Measurements from ENCODE around the gene FDPS.
"Not testable (repeated sequence)": the region's sequence is repeated elsewhere in the genome, so short reads cannot be mapped to it uniquely, and the experiment has no call there.

FDPS gene

DNA sequence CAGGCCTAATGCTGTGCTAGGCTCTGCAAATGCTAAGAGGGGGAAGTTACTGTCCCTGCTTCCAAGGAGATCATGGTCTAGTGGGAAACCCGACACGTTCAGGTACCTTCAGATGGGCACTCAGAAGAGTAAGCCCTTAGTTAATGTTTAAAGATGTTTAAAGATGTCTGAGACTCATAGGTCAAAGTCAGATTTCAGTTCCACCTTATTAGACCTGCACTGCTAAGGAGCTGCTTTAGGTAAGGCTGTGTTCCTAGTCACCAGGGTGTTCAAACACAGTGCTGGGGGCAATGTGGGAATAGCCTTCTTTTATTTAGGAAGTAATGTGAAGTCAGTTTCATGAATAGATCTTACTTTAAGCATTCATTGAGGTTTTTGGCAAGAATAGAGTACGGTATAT, 8.3 kb downstream of the FDPS start:
- DNase-seq (ENCODE audit: insufficient read length, low spot score) (no peak), FAIRE-seq (no peak)

DNA sequence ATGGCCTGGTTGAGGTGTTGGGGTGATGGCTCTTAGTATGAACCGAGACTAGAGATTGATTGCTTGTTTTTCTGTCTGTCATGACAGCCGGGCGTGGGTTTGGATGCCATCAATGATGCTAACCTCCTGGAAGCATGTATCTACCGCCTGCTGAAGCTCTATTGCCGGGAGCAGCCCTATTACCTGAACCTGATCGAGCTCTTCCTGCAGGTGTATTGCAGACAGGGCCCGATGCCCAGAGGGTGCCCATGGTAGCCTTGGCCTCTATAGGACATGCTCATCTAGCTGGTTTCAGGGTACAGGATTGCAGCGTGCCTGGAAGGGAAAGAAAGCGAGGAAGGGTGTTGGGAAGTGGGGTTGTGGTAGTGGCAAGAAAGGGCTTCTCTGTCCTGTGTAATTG, 9.4 kb downstream of the FDPS start:
- DNase-seq (ENCODE audit: insufficient read length, low spot score) (no peak), FAIRE-seq (no peak)

DNA sequence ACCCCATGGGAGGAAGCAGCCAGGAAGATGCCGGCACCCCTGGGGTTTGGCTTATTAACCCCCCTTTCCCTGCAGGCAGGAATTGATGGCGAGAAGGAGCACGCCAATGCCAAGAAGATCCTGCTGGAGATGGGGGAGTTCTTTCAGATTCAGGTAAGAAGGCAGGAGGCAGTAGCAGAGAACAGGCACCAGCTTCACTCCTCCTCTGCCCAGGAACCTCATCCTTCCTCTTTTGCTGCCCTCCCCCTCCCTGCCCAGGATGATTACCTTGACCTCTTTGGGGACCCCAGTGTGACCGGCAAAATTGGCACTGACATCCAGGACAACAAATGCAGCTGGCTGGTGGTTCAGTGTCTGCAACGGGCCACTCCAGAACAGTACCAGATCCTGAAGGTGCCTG, 10.9 kb downstream of the FDPS start:
- FAIRE-seq (no peak), DNase-seq (ENCODE audit: insufficient read length, low spot score) (no peak)

DNA sequence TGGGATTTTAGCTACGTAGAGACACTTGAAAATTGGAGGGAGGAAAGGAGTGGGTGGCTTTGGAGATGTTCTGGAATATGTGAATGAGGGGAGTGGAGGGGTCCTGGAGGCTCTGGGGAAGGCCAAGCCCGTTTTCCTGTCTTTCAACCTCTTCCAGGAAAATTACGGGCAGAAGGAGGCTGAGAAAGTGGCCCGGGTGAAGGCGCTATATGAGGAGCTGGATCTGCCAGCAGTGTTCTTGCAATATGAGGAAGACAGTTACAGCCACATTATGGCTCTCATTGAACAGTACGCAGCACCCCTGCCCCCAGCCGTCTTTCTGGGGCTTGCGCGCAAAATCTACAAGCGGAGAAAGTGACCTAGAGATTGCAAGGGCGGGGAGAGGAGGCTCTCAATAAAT, 11.6 kb downstream of the FDPS start:
- no peak for FAIRE-seq

DNA sequence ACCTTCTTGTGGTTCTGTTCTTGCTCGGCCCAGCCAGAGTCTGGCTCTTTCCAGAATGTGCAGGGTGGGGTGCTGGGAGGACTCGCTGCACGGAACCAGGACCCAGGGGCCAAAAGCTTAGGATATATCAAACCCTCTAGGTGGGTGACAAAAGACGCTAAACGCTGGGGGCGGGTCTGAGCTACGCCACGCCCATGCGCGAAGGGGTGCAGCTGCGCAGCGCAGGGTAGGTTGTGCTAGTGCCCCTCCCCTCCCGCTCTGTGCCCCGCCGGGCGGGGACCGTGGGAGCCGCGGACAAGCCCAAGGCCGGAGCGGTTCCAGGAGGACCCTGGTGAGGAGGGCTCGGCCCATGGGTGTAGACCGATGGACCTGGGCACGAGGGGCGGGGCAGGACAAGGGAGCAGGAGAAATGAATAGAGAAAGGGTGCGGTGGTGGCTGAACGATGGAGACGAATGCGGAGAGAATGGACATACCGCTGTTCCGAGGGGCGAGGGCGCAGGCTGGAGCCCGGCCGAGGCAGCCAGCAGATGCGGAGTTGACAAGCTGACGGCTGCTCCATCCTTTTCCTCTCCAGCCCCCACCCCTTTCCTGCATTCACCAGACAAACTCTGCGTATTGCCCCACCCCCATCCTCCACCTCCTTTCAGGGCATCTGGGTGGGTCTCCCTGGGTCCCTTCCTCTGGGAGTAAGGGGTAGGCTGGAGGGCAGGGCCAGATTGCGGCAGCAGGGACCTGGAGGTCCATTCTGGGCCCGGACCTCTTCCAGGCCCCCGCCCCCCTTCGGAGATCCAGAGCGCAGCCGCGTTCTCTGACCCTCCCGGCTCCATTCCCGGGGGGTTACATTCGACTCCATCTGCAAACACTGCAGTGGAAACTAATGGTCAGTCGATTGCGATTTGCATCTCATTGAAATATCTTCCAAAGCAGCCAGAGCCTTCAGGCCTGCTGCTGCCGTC, 12.3 kb downstream of the FDPS start, which contains the start of gene RUSC1:
RUSC1 (plus strand) TSS at position 234 of the 957 bp plus-strand sequence. CDS start 880 bp downstream, outside the sequence.
- DNase-seq (ENCODE audit: insufficient read length, low spot score), result peak; percentile 52

More for the DNA sequence above, 11.6 kb downstream of the FDPS start:
- no peak for DNase-seq (ENCODE audit: insufficient read length, low spot score)

DNA sequence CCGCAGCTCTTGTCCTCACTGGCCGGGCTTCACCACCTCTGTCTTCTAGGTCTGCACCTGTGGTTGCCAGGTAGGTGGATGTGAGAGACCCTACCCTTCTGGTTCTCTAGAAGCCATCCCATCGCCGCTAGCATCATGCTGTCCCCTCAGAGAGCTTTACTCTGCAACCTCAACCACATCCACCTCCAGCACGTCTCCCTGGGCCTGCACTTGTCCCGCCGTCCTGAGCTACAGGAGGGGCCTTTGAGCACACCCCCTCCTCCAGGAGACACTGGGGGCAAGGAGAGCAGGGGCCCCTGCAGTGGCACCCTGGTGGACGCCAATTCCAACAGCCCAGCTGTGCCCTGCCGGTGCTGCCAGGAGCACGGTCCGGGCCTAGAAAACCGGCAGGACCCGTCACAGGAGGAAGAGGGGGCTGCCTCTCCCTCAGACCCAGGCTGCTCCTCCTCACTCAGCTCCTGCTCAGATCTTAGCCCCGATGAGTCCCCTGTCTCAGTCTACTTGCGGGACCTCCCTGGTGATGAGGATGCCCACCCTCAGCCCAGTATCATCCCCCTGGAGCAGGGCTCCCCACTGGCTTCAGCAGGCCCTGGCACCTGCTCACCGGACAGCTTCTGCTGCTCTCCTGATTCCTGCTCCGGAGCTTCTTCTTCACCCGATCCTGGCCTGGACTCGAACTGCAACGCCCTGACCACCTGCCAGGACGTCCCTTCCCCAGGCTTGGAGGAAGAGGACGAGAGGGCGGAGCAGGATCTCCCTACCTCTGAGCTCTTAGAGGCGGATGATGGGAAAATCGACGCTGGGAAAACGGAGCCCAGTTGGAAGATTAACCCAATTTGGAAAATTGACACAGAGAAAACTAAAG, 13.2 kb downstream of the FDPS start:
- FAIRE-seq (no peak), DNase-seq (ENCODE audit: insufficient read length, low spot score) (no peak)

More for the DNA sequence above, 12.3 kb downstream of the FDPS start, which contains the start of gene RUSC1:
- FAIRE-seq, result peak; percentile 4

DNA sequence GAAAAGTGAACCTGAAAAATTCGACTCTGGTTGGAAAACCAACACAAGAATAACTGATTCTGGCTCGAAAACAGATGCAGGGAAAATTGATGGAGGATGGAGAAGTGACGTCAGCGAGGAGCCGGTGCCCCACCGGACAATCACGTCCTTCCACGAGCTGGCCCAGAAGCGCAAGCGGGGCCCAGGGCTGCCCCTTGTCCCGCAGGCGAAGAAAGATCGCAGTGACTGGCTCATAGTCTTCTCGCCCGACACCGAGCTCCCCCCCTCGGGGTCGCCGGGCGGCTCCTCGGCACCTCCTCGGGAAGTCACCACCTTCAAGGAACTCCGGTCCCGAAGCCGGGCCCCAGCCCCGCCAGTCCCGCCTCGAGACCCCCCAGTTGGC, 13.9 kb downstream of the FDPS start:
- FAIRE-seq, result no peak
- no peak for DNase-seq (ENCODE audit: insufficient read length, low spot score)

DNA sequence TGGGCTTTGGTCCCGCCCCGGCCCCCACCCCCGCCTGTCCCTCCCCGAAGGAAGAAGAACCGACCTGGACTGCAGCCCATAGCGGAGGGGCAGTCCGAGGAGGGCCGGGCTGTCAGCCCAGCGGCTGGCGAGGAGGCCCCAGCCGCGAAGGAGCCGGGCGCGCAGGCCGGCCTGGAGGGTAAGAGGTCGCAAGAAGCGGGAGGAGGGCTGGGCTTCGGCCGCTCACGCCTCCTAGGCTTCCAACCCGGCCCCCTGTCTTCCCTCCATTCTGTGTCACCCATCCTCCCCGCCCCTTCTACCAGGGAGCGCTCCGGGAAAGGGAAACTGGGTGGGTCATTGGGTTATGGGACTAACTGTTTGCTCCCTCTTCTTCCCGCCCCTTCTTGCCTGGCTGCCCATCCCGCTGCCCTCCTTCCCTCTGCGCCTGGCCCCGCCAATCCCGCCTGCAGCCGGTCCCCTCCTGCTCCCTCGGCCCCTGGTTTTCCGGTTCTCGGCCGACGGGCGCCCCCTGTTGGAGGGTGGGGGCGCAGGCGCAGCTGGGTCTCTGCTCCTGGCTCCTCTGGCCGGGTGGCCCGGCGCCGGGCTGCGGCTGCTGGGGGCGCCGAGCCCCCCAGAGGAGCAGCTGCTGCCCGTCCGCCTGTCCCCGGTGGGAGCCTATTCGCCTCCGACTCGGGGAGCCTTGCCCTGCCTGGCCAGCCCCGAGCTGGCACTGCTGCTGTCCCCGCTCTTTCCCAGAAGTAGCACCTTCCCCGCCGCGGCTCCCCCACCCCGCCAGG, 14.5 kb downstream of the FDPS start:
- peak; percentile 51 for FAIRE-seq
- DNase-seq (ENCODE audit: insufficient read length, low spot score), result peak; percentile 66

DNA sequence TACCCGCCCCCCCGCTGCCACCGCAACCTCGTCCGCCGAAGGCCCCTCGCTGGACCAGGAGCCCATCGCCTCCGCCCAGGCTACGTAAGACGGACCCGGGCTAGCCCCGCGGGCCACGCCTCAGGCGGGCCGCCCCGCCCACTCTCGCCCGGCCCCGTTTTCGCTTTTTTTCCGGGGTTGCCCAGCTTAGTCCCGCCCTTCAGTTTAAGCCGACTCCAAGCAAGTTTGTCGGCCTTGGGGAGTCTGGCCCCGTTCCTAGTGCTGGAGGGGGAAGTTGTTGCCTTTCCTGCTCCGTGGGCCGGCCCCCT, 15.0 kb downstream of the FDPS start:
- peak; percentile 64 for DNase-seq (ENCODE audit: insufficient read length, low spot score)
- FAIRE-seq, result no peak

DNA sequence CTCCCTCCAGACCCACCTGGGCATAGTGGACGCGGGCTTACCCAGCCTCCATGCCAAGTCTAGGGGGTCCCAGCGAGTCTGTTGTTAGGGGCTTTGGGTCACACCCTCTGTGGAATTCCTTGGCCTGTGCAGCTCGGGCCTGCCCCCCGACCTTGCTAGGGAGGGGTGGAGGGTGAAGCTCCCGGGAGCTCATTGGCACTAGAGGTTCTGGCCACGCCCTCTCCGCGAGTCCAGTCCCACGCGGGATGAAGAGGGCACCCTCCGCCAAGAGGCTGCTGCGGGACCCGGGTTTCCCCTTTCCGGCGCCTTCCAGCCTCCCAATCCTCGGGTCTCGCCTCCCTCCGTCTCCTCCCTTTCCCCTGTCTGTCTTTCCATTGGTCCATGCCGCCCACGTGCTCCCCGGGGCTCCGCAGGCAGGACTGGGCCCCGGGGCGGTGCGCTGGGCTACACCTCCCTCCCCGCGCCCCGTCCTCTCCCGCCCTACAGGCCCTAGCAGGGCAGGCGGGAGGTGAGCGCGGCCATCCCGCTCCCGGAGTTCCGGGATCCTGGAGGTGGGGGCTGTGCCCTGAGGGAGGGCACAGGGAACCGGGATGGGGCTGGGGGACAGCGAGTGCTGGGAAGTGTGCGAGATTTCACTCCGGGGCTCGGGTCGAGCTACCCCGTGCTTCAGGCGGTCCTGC, 15.5 kb downstream of the FDPS start:
- FAIRE-seq, result peak; percentile 95

DNA sequence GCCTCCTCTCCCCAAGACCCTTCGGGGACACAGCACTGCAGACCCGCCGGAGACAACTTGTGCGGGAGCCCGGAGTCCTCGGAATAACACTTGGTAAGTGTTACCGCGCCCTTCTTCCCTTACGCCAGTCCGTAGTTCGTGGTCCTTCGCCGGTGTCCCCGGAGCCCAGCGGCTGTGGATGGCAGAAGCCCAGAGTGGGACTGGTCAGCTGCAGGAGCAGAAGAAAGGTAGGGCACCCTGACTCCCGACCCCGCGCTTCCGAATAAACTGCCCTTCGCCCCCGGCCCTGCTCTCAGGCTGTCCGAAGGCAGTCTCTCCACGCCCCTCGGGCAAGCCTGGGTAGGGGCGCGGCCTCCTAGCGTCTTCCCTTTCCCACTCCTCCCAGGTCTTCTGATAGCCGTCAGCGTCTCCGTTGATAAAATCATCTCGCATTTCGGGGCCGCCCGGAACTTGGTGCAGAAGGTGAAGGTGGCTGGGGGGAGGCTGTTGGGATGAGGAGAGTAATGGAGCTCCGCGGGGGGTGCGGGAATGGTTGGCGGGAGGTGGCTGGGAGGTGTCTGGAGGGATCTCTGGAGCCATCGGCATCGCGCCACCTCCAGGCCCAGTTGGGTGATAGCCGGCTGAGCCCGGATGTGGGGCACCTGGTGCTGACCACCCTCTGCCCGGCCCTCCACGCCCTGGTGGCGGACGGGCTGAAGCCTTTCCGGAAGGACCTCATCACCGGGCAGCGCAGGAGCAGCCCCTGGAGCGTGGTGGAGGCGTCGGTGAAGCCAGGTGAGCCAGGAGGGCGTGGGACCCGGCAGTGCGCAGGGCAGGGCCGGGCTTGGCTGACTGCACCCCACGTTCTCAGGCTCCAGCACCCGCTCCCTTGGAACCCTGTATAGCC, 16.3 kb downstream of the FDPS start:
- FAIRE-seq, result no peak

More for the DNA sequence above, 15.5 kb downstream of the FDPS start:
- DNase-seq (ENCODE audit: insufficient read length, low spot score), result peak; percentile 87

DNA sequence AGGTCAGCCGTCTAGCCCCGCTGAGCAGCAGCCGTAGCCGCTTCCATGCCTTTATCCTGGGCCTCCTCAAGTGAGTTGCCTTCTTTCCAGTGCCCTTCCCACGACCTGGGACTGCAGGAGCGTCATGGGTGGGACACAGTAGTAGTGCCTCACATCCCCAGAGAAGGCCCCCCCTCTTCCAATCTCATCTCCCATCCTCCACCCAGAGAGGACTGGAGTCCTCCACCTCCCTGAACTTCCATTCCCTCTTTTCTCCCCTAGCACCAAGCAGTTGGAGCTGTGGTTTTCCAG, 16.9 kb downstream of the FDPS start:
- no peak for FAIRE-seq
- DNase-seq (ENCODE audit: insufficient read length, low spot score), result no peak

More for the DNA sequence above, 16.3 kb downstream of the FDPS start:
- DNase-seq (ENCODE audit: insufficient read length, low spot score), result peak; percentile 23

DNA sequence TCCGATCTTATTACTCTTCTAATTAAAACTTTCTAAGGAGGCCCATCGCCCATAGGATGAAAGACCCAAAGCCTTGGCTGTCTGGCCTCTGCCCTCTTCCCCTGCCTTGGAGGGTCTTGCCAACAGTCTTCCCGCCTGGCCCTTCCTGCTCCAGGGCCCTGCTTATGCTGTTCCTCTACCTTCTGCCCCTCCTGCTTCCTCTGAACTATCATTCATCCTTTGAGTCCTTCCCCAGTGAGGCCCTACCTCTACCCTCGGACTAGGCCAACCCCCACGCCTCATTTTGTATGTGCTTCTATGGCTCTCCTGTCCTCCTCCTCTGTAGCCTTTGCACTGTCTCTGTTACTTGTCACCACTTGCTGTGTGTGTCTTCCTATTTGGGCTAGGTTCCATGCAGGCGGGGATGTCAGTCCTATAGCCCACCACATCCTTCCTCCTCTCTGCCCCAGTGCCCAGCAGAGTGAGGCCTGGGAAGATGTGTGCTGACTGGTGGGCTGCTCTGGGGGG, 17.4 kb downstream of the FDPS start:
- DNase-seq (ENCODE audit: insufficient read length, low spot score) (no peak), FAIRE-seq (peak; percentile 56)

DNA sequence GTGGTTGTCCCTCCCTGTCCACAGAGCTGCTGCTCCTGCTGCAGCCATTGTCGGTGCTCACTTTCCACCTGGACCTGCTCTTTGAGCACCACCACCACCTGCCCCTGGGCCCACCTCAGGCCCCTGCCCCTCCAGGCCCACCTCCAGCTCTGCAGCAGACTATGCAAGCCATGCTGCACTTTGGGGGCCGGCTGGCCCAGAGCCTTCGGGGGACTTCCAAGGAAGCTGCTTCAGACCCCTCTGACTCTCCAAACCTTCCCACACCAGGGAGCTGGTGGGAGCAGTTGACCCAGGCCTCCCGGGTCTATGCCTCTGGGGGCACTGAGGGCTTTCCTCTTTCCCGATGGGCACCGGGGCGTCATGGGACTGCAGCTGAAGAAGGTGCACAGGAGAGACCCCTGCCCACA, 18.0 kb downstream of the FDPS start:
- DNase-seq (ENCODE audit: insufficient read length, low spot score), result no peak
- FAIRE-seq, result no peak

DNA sequence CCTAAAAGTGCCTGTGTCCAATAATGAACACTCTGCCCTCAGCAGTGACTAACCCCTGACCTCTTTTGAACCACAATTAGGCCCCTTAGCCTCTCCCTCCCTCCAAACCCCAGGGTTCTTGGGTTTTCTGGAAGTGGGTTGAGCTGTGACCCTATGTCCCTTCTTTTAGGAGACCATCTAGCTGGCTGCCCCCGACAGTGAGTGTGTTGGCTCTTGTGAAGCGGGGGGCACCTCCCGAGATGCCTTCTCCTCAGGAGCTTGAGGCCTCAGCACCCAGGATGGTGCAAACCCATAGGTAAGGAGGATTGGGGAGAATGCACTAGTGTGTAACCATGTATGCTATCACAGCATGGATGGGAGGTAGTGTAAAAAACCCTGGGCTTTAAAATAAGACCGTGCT, 19.3 kb downstream of the FDPS start:
- no peak for FAIRE-seq
- no peak for DNase-seq (ENCODE audit: insufficient read length, low spot score)

DNA sequence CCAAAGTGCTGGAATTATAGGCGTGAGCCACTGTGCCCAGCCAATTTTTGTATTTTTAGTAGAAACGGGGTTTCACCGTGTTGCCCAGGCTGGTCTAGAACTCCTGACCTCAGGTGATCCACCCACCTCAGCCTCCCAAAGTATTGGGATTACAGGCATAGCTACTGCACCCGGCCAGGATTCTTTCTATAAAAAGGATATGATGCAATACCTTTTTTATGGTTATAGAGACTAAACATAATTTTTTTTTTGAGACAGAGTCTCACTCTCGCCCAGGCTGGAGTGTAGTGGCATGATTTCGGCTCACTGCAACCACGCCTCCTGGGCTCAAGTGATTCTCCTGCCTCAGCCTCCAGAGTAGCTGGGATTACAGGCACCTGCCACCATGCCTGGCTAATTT, 20.2 kb downstream of the FDPS start:
- FAIRE-seq; DNase-seq (ENCODE audit: insufficient read length, low spot score): not testable (repeated sequence)

DNA sequence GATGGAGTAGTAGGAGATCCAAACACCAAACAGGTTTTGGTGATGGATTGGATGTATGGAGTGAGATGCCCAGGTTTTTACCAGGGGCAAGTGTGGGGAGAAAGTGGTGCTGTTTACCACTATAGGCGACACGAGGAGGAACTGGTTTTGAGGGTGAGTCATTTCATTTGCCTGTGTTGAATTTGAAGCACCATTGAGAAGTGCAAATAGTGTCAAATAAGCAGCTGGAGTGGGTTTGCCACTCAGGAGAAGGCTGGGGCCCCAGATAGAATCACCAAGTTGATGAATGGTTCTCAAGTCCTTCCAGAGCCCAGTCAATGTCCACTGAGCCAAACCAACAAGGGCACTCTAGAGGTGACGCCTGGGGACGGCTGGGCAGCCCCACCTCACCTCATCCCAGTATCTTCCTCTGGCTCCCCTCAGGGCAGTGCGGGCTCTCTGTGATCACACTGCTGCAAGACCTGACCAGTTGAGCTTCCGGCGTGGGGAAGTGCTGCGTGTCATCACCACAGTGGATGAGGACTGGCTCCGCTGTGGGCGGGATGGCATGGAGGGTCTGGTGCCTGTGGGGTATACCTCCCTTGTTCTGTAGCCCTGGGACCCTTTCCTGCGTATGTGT, 21.4 kb downstream of the FDPS start:
- no peak for FAIRE-seq
- no peak for DNase-seq (ENCODE audit: insufficient read length, low spot score)

DNA sequence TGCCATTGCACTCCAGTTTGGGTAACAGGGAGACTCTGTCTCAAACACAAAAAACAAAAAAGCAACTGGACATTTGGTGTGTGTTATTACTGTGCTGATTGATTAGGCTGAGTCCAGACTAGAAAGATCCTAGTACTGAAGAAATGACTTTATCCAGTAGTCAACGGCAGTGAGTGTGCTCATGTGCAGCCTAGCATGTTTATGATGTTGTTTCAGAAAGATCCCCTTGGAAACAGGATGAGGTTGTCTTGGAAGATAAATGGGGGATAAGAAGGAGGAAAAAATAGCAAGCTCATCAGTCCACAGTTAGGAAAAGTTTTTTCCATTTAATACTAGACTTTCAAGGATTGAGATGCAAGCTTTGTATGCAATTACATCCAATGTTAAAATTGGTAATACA, 26.3 kb downstream of the FDPS start:
- no peak for FAIRE-seq
- DNase-seq (ENCODE audit: insufficient read length, low spot score), result no peak
